MM.1S (cell line): ENCODE measurements around the gene CNOT8.

Experiments
- EZH2 ChIP-seq: fragments of 300-600 bp; sonication (generic); optimal IDR thresholded peaks from 2 replicates; pipeline ENCODE3; 2017; ENCODE audit warnings: low read depth, mild to moderate bottlenecking, antibody characterized with exemption, low read length, mixed read lengths
- TF ChIP-seq, protein P1 (sequence below): fragments of 300-600 bp; sonication (generic); IDR thresholded peaks from 2 replicates; pipeline ENCODE4 v1.5.1; 2016; ENCODE audit warnings: antibody characterized with exemption, low read length, mixed read lengths

DNA sequence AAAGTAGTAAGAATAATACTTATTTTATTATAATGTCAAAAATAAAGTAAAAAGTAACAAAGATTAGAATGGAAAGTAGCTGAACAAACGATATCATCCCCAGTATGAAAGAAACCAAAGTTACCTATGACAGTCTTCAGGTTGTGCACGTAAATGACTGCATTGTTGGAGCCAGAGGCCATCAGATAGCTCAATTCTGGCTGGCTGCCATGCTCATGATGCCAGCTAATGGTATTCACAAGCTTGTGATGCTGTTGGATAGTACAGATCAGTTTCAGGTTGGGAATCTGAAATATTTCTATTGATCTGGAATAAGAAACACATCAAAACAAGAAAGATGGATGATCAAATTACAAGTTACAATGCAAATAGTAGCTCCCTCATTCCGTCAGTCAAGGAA is 58.4 kb downstream of the CNOT8 start:
- TF ChIP-seq, protein P1, sequence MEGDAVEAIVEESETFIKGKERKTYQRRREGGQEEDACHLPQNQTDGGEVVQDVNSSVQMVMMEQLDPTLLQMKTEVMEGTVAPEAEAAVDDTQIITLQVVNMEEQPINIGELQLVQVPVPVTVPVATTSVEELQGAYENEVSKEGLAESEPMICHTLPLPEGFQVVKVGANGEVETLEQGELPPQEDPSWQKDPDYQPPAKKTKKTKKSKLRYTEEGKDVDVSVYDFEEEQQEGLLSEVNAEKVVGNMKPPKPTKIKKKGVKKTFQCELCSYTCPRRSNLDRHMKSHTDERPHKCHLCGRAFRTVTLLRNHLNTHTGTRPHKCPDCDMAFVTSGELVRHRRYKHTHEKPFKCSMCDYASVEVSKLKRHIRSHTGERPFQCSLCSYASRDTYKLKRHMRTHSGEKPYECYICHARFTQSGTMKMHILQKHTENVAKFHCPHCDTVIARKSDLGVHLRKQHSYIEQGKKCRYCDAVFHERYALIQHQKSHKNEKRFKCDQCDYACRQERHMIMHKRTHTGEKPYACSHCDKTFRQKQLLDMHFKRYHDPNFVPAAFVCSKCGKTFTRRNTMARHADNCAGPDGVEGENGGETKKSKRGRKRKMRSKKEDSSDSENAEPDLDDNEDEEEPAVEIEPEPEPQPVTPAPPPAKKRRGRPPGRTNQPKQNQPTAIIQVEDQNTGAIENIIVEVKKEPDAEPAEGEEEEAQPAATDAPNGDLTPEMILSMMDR, result no peak
- no peak for TF ChIP-seq EZH2
